GM19395 (cell line): Measurements from ENCODE around the gene UBE2G1.

Source experiments
- ATAC-seq: cut with Tn5 transposase; IDR thresholded peaks from one replicate; pipeline ENCODE4 v1.9.1; 2021; ENCODE audit warnings: mild to moderate bottlenecking, moderate library complexity; ENCODE audit not compliant: unreplicated experiment

Gene UBE2G1

GRCh38 chr17:4309897-4310296, 56.6 kb downstream of the UBE2G1 start:
- no peak for ATAC-seq

- no peak for ATAC-seq
Measured at GRCh38 chr17:4307179-4307930, 59.1 kb downstream of the UBE2G1 start.

DNA sequence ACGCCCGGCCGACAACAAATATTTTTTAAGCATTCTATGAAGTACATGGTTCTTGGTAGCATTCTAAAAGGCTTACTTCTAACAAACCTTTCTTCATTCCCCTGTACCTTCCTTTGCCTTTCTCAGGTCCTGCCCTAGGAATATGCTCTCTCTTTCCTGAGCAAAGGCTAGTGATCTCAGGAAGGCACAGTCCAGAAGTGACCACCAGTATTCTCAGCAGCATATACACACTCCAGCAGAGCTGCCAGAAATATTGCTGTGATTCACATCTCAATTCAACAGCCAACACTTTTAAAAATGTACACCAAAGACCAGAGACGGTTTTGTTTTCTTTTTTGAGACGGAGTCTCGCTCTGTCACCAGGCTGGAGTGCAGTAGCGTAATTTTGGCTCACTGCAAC, 61.3 kb downstream of the UBE2G1 start:
- no peak for ATAC-seq

DNA sequence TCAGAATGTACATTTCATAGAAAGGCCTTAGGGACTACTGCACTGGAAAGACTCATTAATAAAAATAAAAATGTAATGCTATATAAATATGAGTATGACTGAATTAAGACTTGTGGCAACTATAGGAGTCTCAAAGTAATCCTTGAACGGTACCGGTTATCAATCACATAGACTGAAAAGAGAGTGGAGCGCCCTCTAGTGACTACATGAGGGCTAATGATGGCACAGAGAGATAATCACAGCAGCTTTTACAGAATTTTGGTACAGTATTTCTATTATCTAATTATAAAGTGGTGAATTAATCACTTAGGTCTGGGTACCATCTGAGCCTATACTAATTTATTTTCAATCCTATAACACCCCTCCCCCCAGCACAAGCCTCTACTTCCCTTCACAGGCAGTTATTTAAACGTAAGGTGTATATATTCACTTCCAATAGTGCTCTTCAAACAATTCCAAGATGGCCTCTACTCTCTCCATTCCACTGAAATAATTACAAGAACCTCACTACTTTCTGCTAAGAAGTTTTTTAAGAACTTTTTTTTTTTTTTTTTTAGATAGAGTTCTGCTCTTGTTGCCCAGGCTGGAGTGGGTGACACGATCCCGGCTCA, 62.0 kb downstream of the UBE2G1 start:
- no peak for ATAC-seq

- no peak for ATAC-seq
Measured at GRCh38 chr17:4301066-4301465, 65.4 kb downstream of the UBE2G1 start.

GRCh38 chr17:4297351-4297750, 69.1 kb downstream of the UBE2G1 start:
- ATAC-seq = no peak

- ATAC-seq = no peak
Measured at GRCh38 chr17:4295686-4296085, 70.8 kb downstream of the UBE2G1 start.

- ATAC-seq = no peak
Measured at GRCh38 chr17:4293572-4293971, 72.9 kb downstream of the UBE2G1 start.

DNA sequence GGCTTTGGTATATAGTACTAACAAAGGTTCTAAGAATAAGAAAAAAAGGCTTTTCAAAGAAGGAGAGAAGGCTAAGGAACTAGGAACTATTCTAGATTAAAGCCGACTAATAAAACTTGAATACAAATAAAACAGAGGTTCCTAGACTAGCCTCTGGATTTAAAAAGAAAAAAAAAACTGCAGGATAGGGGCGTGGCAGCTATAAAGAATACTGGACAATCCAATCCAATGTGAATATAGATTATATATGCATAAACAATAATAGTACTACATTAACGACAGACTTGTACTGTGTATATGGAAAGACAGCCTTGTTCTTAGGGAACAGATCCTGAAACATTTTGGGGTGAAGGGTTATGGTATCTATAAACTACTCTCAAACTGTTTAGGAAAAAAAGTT, 78.8 kb downstream of the UBE2G1 start:
- no peak for ATAC-seq

- ATAC-seq = no peak
Measured at GRCh38 chr17:4276514-4276913, 90.0 kb downstream of the UBE2G1 start.

- ATAC-seq = no peak
Measured at GRCh38 chr17:4272972-4273368, 93.5 kb downstream of the UBE2G1 start.

- ATAC-seq = no peak
Measured at GRCh38 chr17:4272213-4272971, 94.1 kb downstream of the UBE2G1 start.

GRCh38 chr17:4270736-4271135, 95.7 kb downstream of the UBE2G1 start:
- ATAC-seq = no peak

DNA sequence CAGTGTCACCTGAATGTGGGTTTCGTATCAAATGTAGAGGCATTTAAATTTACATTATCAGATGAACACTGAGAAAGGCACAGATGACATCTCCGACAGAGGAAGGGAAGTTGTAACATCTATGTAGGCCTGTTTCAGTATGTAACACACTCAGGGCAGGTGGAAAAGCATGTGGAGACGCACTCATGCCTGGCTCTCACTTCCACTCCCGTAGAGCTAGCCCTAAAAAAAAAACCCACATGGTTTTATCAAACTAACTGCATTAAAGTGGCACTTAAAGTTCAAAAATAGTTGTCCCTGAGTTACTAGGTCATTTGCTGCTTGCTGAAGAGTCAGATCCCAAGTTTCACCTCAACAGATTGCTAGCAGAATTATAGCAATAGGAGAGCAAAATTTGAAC, 96.6 kb downstream of the UBE2G1 start:
- no peak for ATAC-seq

DNA sequence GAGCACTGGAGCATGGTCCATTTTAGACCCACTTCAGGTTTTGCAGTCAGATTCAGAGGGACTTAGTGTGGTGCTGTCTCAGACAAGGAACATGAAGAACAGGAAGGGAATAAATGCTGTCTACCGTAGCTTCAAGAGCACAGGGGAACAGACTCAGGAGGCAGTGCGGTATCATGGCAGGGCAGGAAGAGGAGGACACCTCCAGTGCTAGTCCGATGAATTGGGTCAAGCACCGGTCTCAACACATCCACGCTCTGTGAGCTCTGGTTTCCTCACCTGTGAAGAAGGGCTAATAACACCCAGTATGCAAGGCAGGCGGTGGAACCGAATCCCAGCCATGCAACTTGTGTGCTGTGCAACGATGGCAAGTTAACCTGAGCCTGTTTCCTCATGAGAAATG, 99.1 kb downstream of the UBE2G1 start:
- no peak for ATAC-seq

GRCh38 chr17:4266550-4266949, 99.9 kb downstream of the UBE2G1 start:
- ATAC-seq = no peak

DNA sequence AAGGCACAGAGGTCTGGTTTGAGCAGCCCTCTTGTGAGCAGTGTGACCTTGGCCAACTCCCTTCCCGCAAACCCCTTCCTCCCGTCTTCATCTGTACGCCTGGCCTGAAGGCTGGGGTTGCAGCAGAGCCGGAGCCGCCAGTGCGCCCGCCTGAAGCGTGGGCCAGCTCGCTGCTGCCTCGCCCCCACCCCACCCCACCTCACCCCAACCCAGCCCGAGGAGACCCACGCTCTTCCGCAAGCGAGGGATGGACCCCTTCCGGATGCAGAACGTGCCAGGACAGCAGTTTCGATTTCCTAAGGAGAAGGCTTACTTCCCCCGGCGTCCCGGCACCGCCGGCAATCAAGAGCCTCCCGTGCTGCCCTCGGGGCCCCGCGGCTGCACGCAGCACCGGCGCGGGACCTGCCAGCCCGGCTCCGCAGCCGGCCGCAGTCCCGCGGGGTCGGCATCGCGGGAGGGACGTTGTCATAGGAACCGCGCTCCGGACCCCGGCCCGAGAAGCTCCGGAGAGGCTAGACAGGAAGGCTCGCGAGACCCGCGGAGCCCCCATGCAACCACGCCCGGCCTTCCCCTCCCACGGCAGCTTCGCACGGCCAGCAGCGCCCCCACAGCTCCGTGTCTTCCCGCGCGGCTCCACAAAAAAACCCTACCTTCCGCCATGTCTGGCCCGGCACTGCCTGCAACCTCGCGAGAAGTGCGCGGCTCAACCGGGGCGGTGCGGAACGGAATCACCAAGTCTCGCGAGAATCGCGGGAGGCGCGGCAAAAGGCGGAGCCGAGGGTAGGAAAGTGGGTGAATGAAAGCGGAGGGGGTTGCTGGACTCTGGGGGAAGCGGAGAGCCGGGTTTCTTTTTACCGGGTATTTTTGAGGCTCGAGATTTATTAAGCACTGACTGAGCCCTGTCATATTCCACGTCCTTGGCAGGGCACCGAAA, 102.9 kb downstream of the UBE2G1 start, which contains the start of gene ANKFY1:
Gene ANKFY1 (minus strand): TSS at position 698 of the 934 bp plus-strand sequence. CDS start 38 bp downstream, at position 660.
- peak; percentile 93 for ATAC-seq

DNA sequence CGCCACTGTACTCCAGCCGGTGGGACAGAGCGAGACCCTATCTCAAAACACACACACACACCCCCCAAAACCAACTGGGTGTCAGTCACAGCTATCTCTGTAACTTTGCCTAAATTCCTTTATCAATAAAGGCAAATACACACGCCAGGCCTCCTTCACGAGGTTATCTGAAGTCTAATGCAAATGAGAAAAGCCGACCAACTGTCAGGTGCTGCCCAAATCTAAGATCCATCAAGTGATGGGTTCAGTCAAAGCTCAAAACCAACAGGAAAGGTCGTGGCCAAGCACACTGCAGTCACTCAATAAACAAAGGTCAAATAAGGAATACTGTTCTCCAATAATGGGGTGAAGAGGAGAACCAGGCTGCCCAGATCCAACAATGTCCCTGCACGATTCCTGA, 103.8 kb downstream of the UBE2G1 start:
- ATAC-seq = no peak

DNA sequence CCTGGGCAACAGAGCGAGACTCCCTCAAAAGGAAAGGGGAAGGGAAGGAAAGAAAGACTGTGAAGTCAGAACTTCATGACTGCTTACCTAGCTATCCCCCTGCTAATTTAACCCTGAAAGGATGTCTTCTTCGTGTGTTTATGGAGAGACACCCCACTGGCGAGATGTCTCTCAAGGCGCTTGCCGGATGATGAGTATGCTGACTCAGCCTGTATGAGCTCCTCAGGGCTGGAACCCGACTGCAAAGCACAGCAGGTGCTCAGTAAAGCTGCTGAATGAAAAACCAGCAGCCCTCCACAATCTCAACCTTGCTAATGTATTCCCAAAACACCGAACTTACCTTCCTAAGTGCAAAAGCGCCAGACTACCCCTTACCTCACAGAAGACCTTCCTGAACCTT, 105.0 kb downstream of the UBE2G1 start:
- no peak for ATAC-seq

GRCh38 chr17:4258867-4259266, 107.6 kb downstream of the UBE2G1 start:
- ATAC-seq = no peak

- no peak for ATAC-seq
Measured at GRCh38 chr17:4256952-4257351, 109.5 kb downstream of the UBE2G1 start.
